UCSD-AML1 (cell line): ENCODE results near the gene DCLRE1C.
"Not testable (repeated sequence)": the region's sequence is repeated elsewhere in the genome, so short reads cannot be mapped to it uniquely, and the experiment has no call there.

Experiments
- DNase-seq: peaks from one replicate; lab custom pipeline; 2025; ENCODE audit not compliant: unreplicated experiment; lab: John Stamatoyannopoulos, UW

Gene DCLRE1C

DNA sequence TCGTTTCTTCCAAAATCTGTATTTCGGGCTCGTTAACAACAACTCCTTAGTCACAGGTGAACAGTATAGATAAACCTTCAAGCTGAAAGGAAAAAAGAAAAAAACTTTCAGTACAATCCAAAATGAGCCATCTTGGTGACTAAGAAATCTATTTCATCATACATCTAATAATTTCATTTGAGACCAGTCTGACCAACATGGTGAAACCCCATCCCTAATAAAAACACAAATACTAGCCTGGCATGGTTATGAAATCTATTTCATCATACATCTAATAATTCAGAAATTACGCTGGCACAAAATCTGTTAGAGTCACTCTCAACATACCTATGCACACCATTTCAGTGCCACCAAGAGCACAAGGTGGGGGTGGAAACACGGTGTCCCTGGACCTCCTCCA is 8.8 kb downstream of the DCLRE1C start:
- no peak for DNase-seq

DNA sequence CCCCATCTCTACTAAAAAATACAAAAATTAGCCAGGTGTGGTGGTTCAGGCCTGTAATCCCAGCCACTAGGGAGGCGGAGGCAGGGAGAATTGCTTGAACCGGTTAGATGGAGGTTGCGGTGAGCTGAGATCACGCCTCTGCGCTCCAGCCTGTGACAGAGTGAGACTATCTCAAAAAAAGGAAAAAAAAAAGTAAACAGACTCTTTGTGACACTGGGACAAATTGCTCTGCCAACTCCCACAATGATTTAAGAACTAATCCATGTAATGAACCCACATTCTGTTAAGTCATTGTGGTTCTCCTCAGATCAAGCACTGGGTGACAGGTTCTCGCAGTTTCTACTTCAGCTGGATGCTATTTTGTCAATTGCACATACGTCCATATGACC is 11.0 kb downstream of the DCLRE1C start:
- DNase-seq = not testable (repeated sequence)

DNA sequence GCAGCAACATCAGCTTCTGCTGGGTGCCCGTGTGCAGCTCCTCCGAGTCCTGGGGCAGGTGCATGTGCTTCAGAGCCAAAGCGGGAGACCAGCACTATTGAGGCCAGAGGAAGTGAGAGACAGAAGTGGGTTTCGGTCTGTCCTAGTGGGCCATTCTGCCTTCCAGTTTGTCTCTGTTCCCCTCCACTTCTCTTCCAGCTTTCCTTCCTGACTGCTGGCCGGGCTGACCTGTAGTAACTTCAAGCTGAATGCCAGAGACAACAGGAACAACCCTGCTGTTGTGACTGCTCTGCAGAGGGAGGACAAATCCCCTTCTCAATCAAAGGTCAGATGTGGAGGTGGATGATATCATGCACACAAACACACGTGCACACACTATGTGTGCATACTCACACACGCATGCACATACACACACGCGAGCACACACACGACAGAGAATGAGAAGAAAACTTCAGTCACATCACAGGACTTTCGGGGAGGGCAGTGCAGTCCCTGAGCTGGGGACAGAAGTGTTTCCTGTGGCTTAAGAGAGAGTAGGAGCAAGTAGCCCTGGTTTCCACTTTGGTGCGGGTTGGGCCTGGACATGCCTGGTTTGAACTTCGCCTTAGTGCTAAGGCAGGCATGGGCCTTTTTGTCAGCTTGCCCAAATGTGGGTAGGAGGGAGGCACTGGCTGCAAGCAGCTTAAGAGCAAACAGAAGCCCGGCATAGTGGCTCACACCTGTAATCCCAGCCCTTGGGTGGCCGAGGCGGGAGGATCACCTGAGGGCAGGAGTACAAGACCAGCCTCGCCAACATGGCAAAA is 11.5 kb downstream of the DCLRE1C start:
- not testable (repeated sequence) for DNase-seq

DNA sequence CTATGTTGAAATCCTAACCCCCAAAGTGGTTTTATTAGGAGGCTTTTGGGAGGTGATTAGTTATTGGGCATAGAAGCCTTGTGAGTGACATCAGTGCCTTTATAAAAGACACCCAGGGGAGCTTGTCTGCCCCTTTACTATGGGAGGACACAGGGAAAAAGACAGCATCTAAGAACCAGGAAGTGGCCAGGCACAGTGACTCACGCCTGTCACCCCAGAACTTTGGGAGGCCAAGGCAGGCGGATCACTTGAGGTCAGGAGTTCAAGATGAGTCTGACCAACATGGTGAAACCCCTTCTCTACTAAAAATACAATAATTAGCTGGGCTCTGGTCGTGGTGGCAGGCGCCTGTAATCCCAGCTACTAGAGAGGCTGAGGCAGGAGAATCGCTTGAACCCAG is 14.9 kb downstream of the DCLRE1C start:
- not testable (repeated sequence) for DNase-seq

DNA sequence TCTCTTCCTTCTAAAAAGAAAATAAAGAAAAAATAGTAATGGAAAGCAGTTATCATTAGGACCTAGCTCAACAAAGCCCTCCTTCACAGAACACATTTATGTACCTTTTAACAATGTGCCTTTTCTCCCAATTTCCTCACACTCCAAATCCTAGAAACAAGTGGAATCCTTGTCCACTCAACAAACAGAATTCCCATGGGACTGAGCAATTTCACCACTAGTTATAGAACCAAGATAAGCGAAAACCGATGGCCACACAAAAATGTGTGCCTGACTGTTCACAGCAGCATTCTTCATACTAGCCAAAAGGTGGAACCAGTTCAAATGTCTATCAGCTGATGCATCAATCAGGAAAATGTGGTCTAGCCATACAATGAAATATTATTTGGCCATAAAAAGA is 17.3 kb downstream of the DCLRE1C start:
- no peak for DNase-seq

DNA sequence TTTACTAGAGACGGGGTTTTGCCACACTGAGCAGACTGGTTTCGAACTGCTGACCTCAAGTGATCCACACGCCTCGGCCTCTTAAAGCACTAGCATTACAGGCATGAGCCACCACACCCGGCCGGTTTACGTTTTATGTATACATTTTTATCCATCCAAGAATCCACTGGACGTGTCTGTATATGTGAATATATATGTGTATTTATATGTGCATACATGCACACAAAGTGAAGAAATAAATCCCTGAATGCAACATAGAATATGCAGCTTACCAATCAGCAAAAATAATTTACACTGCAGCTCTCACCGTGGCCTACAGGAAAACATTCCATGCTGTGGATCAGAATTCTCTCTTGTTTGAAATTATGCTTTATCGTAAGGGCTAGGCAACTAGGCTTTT is 23.3 kb downstream of the DCLRE1C start:
- no peak for DNase-seq

DNA sequence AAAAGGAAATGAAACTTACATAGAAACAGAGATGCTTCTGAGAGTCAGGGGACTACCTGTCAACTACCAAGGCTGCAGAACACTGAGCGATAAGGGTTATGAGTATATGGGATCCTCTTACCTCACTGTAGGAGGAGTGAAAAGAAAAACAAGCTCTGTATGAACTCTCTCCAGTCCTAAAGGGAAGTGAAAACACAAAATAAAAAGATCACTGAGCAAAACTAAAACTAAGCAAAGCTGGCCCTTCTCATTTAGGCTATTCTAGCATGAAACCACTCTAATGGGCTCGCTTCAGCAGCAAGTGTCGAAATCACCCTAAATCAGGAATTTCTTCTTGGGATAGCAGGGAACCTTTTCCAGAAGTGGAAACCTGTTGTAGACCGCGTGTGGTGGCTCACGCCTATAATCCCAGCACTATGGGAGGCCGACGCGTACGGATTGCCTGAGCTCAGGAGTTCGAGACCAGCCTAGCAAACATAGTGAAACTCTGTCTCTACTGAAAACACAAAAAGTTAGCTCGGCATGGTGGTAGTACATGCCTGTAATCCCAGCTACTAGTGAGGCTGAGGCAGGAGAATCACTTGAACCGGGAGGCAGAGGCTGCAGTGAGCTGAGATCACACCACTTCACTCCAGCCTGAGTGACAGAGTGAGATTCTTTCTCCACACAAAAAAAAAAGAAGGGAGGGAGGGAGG is 27.0 kb downstream of the DCLRE1C start:
- DNase-seq = no peak

DNA sequence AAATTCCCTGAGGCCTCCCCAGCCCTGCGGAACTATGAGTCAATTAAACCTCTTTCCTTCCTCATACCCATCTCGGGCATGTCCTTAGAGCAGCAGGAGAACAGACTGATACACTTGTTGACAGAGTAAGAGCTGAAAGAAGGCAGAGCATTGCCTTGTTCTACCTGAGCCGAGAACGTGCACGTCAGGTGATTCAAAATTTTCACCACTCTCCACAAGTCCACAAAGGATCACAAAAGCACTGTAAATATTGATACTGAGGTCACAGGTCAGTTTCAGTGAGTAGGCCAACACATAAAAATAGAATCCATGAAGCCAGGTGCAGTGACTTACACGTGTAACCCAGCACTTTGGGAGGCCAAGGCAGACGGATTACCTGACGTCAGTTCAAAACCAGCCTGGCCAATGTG is 27.8 kb downstream of the DCLRE1C start:
- no peak for DNase-seq

DNA sequence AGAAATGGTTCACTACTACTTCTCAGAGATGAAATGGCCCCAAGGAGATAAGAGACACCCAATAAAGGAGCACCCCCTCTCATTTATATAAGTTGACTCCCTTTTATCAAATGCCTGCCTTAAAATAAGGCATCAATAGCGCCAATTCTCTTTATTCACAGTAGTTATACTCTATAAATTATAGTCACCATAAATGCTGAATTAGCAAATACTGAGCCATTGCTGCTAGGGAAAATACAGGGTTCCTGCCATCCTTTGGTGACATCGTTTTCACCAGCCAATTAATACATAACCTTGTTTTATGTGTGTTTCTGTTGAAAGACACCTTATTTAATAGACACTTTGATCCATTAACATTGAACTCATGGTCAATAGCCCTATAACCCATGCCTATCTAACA is 28.6 kb downstream of the DCLRE1C start:
- no peak for DNase-seq

DNA sequence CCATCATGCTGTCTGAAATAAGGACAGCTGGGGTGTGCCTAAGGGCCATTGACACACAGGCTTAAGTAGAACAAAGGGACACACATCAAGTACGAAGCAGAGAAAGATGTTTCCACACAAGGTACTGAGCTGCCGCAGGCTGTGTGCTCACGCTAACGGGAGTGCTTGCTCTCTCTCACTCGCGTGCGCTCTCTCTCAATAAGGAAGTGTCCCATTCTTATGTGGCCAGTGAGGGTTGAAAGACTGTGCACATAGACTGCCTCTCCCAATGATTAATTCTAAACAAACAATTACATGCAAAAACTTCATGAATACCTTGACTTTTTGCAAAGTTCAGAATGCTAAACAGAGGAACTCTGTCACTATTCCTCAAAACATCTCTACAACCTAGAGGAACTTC is 29.9 kb downstream of the DCLRE1C start:
- DNase-seq = no peak

DNA sequence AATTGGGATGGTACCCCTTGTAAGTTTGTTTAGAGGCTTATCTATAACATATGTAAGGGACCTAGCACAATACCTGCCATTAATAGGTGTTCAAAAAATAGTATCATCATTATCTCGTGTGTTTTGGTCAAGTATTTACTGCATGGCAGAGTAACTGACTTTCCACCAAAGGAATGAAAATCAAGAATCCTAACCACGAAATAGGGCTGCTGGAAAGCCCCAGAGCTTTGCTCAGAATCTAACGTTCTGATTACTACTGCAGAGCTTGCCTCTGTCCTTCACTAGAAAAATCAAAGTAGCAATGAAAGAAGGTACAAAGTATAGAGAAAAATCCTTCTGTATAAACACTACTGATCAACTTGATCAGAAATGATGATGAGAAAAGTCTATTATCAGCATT is 34.9 kb downstream of the DCLRE1C start:
- no peak for DNase-seq

DNA sequence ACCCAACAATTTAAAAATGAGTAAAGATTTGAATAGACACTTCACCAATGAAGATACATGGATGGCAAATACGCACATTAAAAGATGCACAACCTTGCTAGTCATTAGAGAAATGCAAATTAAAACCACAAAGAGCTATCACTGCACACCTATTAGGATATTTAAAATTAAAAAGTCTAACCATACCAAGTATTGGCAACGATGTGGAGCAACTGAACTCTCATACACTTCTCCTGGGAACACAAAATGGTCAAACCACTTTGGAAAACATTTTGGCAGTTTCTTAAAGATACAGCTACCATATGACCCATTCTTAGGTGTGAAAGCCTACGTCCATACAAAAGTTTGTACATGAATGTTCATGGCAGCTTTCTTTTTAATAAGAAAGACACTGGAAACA is 36.1 kb downstream of the DCLRE1C start:
- DNase-seq = no peak

DNA sequence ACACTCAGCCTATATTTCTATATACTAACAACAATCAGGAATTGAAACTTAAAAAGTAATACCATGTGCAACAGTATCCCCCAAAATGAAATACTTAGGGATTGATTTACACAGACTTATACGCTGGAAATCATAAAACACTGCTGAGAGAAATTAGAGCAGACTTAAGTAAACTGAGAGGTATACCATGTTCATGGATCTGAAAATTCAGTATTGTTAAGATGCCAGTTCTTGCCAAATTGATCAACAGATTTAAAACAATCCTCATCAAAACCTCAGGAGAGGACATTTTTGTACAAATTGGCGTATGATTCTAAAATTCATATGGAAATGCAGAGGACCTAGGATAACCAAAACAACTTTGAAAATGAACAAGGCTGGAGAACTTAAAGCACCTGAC is 37.3 kb downstream of the DCLRE1C start:
- DNase-seq = no peak

DNA sequence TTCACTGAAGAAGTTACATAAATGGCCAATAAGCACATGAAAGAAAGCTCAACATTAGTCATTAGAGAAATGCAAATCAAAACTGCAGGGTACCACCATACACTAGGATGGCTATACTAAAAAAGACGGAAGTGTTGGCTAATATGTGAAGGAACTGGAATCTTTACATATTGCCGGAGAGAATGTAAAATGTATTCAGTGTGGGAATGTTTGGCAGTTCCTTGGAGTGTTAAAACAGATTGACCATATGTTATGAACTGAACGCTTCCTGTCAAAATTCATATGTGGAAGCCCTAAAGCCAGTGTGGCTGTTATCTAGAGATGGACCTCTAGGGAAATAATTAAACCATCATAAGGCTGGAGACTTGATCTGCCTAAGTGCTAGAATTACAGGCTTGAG is 42.1 kb downstream of the DCLRE1C start:
- DNase-seq = no peak

DNA sequence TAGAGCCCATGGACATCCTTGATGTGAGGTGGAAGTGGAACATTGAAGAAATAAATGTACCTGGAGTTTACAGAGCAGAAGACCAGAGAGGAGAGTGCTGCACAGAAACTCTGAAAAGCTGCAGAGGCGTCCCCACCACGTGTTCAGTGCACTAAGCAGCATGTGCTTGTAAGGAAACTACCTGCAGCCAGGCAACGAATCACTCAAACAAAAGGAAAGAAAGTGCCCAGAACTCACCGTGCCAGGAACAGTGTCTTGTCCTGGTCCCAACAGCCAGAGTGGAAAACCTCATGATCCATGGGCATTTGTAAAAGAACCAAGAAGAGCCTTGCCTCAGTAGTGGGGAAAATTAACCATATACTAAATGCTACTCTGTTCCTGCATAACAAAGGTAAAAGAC is 42.9 kb downstream of the DCLRE1C start:
- no peak for DNase-seq

DNA sequence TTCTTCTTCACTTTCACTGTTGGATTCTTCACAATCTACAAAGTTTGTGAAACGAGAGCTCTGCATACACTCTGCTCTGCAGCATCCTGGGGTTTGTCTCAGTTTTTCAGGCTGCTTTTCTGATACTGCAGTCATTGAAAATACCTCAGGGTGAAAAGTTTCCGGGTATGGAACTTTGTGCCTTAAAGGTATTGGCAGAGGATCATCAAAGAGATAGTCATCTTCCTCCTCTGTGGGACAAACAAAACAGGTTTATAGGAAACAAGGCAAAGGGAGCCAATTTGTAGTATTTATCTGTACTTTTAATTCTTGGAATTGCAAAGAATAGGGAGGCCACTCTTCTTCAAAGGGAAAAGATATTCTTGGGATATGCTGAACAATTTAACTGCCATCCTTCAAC is 44.8 kb downstream of the DCLRE1C start:
- DNase-seq = no peak

DNA sequence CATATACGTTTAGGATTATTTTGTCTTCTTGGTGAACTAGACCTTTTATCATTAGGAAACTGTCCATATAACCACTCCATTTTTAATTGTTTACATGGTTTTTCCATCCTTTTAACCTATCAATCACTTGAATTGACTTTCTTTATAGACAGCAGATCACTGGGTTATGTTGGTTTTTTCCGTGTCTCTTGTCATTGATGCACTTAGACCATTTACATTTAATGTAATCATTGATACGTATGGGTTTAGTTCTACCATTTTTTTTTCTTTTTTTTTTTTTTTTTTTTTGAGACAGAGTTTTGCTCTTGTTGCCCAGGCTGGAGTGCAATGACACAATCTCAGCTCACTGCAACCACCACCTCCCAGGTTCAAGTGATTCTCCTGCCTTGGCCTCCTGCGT is 46.3 kb downstream of the DCLRE1C start:
- not testable (repeated sequence) for DNase-seq

DNA sequence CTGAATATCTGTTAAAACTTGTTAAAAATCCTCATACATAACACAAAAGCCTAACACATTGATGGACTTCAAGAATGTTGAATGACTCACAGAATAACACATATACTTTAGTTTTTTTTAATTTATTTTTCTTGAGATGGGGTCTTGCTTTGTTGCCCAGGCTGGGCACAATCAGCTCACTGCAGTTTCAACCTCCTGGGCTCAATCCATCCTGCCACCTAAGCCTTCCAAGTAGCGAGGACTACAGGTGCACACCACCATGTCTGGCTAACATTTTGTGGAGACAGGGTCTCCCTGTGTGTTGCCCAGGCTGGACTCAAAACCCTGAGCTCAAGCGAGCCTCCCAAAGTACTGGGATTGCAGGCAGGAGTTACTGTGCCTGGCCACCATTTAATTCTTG is 47.1 kb downstream of the DCLRE1C start:
- no peak for DNase-seq

DNA sequence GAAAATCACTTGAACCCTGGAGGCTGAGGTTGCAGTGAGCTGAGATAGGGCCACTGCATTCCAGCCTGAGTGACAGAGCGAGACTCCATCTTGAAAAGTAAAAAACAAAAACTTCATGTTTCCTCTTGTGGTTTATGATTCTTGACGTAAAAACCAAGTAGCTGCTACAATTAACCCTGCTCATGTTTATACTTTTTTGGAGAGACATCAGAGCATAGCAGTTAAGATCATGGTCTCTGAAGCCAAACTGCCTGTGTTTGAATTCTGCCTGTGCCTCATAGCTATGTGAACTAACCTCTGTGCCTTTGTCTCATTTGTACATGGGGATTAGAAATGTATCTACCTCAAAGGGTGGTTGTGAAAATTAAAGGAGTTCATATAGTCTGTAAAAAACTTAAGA is 48.0 kb downstream of the DCLRE1C start:
- DNase-seq = no peak

DNA sequence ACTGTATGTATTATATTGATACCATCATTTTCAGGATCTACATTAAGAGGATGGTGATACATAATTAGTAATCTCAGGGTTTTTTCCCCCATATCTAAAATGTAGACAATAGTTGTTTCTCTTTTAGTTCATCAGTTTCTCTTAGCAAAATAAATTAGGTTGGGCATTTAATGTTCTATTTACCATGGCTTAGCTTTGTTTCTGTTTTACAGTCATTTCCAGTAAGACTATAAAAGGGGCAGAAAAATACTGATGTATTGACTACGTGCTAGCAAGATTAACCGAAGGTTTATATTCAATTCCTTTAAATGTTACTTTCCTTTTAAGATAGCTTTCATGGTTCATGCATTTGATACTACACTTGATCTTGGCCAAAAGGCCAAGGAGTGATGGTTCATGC is 49.0 kb downstream of the DCLRE1C start:
- DNase-seq = no peak

DNA sequence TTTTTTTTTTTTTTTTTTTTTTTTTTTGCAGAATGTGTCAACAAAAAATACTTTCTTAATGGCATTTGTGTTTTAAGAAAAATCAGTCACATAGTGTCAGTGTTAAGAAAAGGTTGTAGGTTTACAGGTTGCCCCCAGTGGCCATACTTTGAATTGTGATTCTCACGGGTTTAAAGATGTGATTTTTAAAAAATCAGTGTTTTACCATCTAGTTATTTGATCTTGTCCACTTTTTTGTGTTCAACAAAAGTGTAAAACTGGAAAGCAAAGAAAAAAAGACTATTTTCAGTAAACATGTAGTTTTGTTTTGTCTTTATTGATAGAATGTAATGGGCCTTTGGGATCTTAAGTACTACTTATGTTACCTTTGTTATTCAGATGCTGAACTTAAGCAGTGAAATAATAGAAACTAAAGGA is 49.6 kb downstream of the DCLRE1C start:
- DNase-seq = no peak

DNA sequence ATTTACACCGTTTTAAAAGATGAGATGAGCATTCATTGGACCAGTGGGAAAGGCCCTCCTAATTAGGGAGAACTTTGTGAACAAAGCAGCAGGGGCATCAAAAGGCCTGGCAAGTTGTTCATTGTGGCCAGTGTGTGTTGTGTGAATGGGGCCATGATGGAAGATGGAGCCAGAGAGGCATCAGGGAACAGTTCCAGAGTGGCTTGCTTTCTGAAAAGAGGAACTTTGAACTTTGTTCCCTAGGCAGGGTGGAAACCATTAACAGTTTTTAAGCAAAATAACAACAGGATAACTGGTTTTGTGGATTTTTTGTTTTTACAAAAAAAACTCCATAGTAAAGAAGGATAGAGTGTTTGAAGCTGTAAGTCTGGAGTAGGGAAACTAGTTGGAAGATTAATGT is 62.7 kb downstream of the DCLRE1C start:
- no peak for DNase-seq

DNA sequence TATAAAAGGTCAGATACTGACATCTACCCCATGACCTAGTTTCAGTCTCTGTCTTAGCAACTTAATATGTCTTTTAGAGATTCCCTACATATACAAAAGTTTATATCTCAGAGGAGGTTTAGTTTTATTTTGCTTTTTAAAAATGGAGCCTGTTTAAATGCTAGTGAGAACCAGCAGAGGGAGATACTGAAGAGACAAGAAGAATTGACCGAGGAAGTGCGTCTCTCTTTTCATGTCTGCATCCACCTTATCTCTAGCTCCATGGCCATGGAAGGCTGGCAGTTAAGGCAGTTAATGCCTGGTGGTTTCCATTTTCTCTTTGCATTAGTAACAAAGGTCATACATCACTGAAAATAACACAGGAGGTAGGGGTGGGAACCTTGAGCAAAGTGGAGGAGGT is 64.6 kb downstream of the DCLRE1C start:
- no peak for DNase-seq
